Peyer's patch (tissue), 4 donors: ENCODE data around the gene HLA-DQB2. TPM values are rescaled to one million over a fixed set of nuclear protein-coding genes. Genes with fewer than 3 reads are reported as not detected.

Source experiments
- DNase-seq, 3 donors: peaks; one replicate each; pipeline ENCODE4 v3.0.0-alpha.2; 2017 to 2019
- H3K27ac ChIP-seq, 4 donors: fragments of 200-600 bp; sonication (generic); one replicate each; pipeline ENCODE4 v1.5.1; 2016 to 2019
- H3K27me3 ChIP-seq, 2 donors: fragments of 200-600 bp; sonication (generic); one replicate each; pipeline ENCODE4 v1.5.1; 2019
- H3K36me3 ChIP-seq, 3 donors: fragments of 200-600 bp; sonication (generic); one replicate each; pipeline ENCODE4 v1.5.1; 2016 to 2019
- H3K4me1 ChIP-seq, 4 donors: fragments of 200-600 bp; sonication (generic); one replicate each; pipeline ENCODE4 v1.5.1; 2016 to 2019
- H3K4me3 ChIP-seq, 4 donors: fragments of 200-600 bp; sonication (generic); 1 replicate in 3 of 4; 2 replicates in 1 of 4; pipeline ENCODE4 v1.5.1; 2016 to 2019; ENCODE audit warnings: mild to moderate bottlenecking in 1 of 4
- H3K9me3 ChIP-seq, 4 donors: fragments of 200-600 bp; sonication (generic); one replicate each; pipeline ENCODE4 v1.5.1; 2016 to 2019; ENCODE audit warnings: mild to moderate bottlenecking in 1 of 4
- POLR2A ChIP-seq, 2 donors: fragments of 450-650 bp; IDR thresholded peaks; one replicate each; pipeline ENCODE4 v1.5.1; 2017; ENCODE audit warnings: antibody characterized with exemption in 2 of 2, mild to moderate bottlenecking in 2 of 2, moderate library complexity in 2 of 2
- total RNA-seq, 4 donors: library from RNA; depleted of rRNA; stranded (reverse); fragments of >200 nt; gene quantifications; one replicate each; pipeline ENCODE4 v1.1.0, GENCODE V29; 2016
- TF ChIP-seq, protein P1 (sequence below), 6 experiments: fragments of 450-650 bp in 4 of 6; fragments of 200-600 bp in 2 of 6; sonication (generic) in 1 of 6; IDR thresholded peaks; one replicate each; pipeline ENCODE4 v1.5.1; 2017 to 2019; ENCODE audit warnings: antibody characterized with exemption in 6 of 6, mild to moderate bottlenecking in 3 of 6, moderate library complexity in 1 of 6

Gene HLA-DQB2
- total RNA-seq, 4 donors from 2014 or later: not detected

DNA sequence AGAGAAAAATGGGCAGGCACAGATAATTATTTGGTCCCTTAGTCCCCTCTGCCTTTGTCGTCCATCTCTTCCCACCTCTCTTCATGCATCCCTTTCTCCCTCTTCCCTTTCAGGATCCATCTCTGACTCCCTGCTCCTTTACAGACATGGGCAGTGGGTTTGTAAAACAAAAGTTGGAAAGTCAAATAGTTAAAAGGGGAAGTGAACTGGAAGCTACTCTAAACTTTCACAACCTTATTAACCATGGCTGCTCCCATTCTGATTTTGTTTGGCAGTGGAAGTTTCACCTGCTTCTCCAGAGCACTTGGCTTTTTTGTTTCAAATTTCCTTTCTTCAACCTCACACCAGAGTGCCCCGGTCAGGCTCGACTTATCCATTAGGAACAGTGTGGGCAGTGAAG lies 21.0 kb downstream of the HLA-DQB2 start:
- DNase-seq: no peak
- H3K9me3 ChIP-seq: no peaks in the 10 kb centered on the region
- no peak for TF ChIP-seq POLR2A (IDR thresholded peaks at IDR 0.05)
- TF ChIP-seq, protein P1, sequence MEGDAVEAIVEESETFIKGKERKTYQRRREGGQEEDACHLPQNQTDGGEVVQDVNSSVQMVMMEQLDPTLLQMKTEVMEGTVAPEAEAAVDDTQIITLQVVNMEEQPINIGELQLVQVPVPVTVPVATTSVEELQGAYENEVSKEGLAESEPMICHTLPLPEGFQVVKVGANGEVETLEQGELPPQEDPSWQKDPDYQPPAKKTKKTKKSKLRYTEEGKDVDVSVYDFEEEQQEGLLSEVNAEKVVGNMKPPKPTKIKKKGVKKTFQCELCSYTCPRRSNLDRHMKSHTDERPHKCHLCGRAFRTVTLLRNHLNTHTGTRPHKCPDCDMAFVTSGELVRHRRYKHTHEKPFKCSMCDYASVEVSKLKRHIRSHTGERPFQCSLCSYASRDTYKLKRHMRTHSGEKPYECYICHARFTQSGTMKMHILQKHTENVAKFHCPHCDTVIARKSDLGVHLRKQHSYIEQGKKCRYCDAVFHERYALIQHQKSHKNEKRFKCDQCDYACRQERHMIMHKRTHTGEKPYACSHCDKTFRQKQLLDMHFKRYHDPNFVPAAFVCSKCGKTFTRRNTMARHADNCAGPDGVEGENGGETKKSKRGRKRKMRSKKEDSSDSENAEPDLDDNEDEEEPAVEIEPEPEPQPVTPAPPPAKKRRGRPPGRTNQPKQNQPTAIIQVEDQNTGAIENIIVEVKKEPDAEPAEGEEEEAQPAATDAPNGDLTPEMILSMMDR (IDR thresholded peaks at IDR 0.05): no peak
- no peaks in the 10 kb centered on the region for H3K4me1 ChIP-seq
- H3K4me3 ChIP-seq: no peak overlapping the region
- no peak overlapping the region for H3K27ac ChIP-seq
- H3K27me3 ChIP-seq: no peaks in the 10 kb centered on the region
- H3K36me3 ChIP-seq: no peaks in the 10 kb centered on the region

DNA sequence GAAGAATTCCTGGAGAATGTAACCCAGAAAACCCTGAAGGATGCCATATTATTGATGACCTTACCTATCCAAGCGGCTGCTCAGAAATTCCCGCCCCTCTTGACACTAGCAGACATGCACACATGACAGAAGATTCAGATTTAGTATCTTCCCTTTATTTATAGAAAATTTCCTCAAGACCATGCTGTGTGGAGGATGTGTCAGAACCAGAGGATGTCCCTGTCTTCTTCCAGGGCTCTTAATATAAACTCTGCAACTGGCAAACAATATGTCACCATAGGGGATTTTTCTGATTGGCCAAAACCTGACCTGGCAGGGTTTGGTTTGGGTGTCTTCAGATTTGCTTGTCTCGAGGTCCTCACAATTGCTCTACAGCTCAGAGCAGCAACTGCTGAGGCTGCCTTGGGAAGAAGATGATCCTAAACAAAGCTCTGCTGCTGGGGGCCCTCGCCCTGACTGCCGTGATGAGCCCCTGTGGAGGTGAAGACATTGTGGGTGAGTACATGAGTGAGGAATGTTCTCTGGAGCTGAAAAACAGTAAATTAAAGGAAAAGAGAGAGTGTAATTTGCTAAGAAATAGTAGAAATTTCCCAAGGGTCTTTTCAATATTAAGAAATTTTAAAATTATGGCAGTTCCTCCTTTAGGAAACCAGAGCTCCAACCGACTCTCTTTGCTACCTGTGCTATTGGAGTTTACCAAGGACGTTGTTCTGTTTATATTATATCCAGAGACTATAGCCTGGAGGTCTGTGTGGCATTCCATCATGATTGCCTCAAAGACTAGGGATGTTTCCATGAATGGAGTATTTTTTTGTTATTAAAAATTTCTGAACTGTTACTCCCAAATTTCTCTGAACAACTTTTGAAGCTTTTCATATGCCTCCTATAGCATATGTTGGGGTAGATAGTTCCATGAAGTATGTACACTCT lies 22.0 kb downstream of the HLA-DQB2 start, which contains the start of gene HLA-DQA2:
Gene HLA-DQA2, plus strand, starts transcription at position 361 of the 930 bp plus-strand sequence. Its CDS starts 53 bp downstream, at position 414.
- no peak for DNase-seq
- TF ChIP-seq, protein P1 (IDR thresholded peaks at IDR 0.05): no peak
- TF ChIP-seq POLR2A (IDR thresholded peaks at IDR 0.05): no peak
- H3K4me3 ChIP-seq: no peak within 1 kb of the TSS
- no peak within 1 kb of the TSS for H3K27ac ChIP-seq
- no peaks in the 10 kb centered on the region for H3K4me1 ChIP-seq
- no peaks in the 10 kb centered on the region for H3K9me3 ChIP-seq
- H3K36me3 ChIP-seq: no peaks in the 10 kb centered on the region
- H3K27me3 ChIP-seq: no peaks in the 10 kb centered on the region

DNA sequence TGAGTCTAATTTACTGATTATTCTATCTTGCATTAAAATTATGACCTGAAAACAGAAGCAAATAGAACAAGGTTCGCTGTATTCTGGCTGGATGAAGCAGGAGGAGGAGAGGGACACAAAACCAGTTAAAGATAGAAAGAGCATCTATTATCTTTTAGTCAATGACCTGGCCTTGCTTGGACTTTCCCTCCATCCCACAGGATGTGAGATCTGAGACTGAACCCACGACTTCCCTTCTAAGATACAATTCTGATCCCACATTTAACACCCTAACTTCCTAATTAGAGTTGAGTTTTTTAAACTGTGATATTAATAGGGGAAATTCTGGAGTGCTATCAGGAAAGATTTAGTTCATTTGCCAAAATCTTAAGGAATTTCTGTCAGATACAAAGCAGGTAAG lies 25.2 kb downstream of the HLA-DQB2 start:
- no peaks in the 10 kb centered on the region for H3K9me3 ChIP-seq
- no peaks in the 10 kb centered on the region for H3K4me1 ChIP-seq
- no peaks in the 10 kb centered on the region for H3K27me3 ChIP-seq
- H3K4me3 ChIP-seq: no peak overlapping the region
- H3K36me3 ChIP-seq: no peaks in the 10 kb centered on the region
- H3K27ac ChIP-seq: no peak overlapping the region
- no peak for DNase-seq
- no peak for TF ChIP-seq POLR2A (IDR thresholded peaks at IDR 0.05)
- TF ChIP-seq, protein P1 (IDR thresholded peaks at IDR 0.05): no peak

DNA sequence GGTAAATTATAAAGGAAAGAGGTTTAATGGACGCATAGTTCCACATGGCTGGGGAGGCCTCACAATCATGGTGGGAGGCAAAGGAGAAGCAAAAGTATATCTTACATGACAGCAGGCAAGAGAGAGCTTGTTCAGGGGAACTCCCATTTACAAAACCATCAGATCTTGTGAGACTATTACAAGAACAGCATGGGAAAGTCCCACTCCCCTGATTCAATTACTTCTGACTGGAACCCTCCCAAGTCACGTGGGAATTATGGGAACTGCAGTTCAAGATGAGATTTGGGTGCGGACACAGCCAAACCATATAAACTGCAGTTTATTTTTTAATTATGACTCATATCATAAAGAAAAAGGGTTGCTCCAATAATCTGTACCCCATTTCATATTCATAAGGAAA lies 44.5 kb downstream of the HLA-DQB2 start:
- H3K27ac ChIP-seq: no peak overlapping the region
- DNase-seq: no peak
- no peaks in the 10 kb centered on the region for H3K9me3 ChIP-seq
- no peaks in the 10 kb centered on the region for H3K36me3 ChIP-seq
- H3K4me3 ChIP-seq: no peak overlapping the region
- TF ChIP-seq, protein P1 (IDR thresholded peaks at IDR 0.05): no peak
- no peaks in the 10 kb centered on the region for H3K27me3 ChIP-seq
- no peaks in the 10 kb centered on the region for H3K4me1 ChIP-seq

DNA sequence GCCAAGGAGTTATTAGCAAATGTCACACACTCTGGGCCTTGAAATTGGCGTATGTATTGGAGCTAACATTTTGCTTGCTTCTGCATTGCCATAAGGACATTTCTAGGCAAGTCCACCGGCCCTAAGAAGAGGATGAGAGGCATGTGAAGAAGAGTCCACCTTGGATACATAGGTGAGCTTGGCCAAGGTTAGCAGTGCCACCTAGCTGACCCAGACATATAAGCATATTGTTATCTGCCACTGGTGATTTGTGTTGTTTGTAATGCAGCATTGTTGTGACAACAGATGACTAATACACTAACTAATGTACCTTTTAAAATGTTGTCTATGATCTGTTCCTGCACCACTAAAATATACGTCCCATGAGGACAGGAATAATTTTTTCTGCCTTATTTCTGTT lies 46.9 kb downstream of the HLA-DQB2 start:
- Histone ChIP-seq H3K4me3 (no peak overlapping the region), H3K4me1 (no peaks in the 10 kb centered on the region), H3K36me3 (no peaks in the 10 kb centered on the region), H3K27ac (no peak overlapping the region), H3K9me3 (no peaks in the 10 kb centered on the region), H3K27me3 (no peaks in the 10 kb centered on the region)
- no peak for DNase-seq
- TF ChIP-seq, protein P1 (IDR thresholded peaks at IDR 0.05): no peak
- TF ChIP-seq POLR2A (IDR thresholded peaks at IDR 0.05): no peak
